AG20443 (cell line): ENCODE measurements around the gene RFX3.

Source experiments
- DNase-seq: peaks from one replicate; pipeline ENCODE4 v3.0.0; 2012; ENCODE audit warnings: low spot score, mixed read lengths

The RFX3 gene

GRCh38 chr9:3513265-3513818 lies 12.5 kb downstream of the RFX3 start:
- no peak for DNase-seq

GRCh38 chr9:3511551-3511950 lies 14.2 kb downstream of the RFX3 start:
- no peak for DNase-seq

DNA sequence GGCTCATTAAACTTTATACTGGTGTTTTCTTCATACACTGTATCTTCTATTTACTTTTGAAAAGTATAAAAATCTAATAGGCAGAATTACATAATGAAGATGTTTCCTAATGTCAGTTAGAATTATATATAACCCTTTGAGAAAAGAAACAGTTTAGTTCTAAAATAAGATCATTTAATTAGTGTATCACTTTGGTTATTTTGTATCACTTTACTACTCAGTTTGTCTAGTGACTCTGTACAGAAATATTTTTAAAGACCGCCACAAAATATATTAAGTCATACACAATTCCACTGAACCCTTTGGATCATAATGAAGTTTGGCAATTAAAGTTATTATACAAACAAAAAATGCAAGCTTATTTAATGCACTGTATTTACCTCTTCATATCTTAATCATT lies 15.0 kb downstream of the RFX3 start:
- DNase-seq, result no peak

GRCh38 chr9:3509926-3510325 lies 15.9 kb downstream of the RFX3 start:
- no peak for DNase-seq

GRCh38 chr9:3508521-3509291 lies 17.1 kb downstream of the RFX3 start:
- no peak for DNase-seq

- no peak for DNase-seq
These were observed 17.7 kb downstream of the RFX3 start for GRCh38 chr9:3508078-3508431.

DNA sequence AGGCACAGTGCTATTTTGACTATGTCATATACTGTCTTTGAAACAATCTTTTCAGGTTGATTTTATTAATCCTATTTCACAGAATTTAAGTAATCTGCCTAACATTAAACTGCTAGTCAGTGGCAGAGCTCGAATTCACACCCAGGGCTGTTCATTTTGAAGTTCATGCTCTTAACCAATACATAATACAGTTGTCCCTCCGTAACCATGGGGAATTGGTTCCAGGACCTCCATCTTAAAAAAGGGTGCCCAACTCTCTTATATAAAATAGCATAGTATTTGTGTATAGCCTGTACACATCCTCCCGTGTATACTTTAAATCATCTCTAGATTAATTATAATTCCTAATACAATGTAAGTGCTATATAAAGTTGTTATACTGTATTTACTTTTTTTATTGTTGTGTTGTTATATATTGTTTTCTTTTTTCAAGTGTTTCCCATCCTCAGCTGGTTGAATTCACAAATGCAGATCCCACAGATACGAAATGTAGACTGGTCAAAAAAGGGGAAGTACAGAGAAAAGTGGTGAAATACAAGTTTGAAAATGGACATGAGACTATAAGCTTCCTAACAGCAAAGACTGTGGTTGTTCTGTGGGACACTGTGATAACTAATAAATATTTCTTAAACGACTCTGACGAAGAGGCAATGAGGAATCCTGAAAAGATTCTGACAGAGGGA lies 18.3 kb downstream of the RFX3 start:
- DNase-seq, result no peak

DNA sequence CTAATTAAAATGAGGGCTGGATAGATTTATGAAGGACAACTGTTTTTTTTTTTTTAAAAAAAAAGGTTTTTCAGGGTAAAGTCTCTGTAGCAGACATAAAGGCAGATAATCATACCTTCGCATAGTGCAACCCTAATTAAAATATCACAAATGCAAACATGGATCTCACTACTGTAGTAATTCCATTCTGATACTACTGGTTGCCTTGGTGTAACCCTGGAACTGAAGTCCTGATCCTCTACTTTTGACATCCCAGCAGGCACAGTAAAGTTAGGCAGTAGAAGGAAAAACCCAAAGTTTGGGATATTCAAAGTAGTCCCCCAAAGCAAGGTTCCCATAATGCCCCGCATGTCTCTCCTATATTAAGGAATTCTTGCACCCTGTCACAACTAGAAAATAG lies 19.6 kb downstream of the RFX3 start:
- no peak for DNase-seq

DNA sequence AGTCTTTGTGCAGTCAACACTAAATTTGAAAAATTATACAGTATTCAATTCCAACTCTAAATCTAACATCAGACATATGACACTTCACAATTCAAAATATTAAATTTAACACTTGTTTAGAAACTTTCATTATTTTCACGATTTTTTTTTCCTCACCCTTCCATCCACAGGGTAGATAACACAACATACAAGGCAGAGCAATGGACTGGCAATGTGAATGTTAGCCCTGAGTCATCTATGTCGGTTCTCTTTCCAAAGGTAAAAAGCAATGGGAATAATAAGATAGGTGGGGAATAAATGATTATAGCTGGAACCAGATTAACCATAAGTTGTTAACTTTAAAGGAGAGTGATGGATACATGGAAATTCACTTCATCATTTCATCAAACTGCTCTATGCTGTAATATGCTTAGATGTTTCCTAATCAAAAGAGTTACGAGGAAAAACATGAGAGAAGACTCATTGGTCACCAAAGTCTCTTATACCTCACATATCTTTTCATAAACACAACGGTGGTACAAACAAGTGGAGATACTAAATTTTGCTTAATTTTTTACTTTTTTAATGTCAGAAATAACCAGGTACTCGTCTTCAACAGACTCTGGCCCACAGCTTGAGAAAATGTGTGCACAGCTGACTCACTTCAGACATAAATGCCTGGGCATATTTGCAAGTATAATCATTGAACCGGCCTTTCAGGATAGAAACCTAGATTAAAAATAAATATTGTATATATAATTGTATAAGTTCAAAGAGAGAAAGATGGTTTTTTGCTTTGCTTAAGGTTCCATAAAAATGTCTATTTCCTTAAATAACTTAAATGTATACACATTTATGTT lies 23.0 kb downstream of the RFX3 start:
- DNase-seq, result no peak

DNA sequence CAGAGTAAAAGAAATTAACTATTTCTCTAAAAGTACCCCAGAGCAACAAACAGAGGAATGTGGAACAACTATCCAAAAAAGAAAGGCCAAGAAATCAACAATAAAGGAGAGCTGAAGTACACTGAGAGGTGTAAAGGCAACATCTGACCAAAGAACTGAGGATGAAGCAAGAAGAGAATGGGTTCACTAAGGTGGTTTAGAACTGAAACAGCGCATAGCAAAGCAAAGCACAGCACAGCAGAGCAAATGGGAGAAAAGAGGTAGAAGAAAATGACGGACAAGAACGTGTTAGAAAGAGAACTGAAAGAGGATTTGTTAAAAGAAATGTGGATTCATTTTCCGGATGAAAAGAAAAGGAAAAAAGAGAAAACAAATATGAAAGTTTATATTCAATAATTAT lies 25.8 kb downstream of the RFX3 start:
- no peak for DNase-seq

DNA sequence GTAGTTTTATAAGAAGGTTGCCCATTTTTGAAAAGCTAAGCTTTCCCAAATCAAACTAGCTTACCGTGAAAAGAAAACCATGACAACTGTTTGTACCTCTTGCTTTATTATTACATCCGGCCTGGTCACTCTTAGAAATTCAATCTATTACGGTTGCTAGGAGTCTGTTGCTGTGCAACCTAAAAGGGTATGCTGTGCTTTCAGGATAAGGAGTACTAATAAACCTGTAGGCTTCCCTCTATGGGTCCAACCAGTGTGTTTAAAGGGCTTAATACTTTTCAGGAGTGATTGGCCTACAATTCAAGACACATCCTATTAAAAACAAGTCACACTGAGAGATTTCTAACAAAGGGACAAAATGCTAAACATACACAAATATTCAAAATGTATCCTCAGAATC lies 27.1 kb downstream of the RFX3 start:
- DNase-seq, result no peak

- DNase-seq, result no peak
These were observed 27.9 kb downstream of the RFX3 start for GRCh38 chr9:3497857-3498256.

DNA sequence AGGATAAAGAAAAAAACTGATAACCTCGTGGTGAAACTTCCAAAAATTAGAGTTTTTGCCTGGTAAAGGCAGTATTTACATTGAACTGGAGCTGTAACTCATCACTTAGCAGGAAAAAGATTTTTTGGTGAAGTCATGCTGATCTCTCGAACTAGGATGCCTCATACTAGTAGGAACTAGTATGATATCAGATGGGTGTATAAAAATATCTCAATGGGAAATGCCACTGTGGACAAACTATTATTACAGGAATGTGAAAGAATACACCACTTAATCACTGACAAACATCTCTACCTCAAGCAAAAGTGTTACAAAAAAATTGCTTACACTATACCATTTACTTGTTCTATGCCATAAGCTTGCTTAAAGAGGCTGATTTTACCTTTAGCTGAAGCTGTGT lies 28.4 kb downstream of the RFX3 start:
- DNase-seq, result peak; percentile 26

GRCh38 chr9:3495855-3496254 lies 29.9 kb downstream of the RFX3 start:
- no peak for DNase-seq

DNA sequence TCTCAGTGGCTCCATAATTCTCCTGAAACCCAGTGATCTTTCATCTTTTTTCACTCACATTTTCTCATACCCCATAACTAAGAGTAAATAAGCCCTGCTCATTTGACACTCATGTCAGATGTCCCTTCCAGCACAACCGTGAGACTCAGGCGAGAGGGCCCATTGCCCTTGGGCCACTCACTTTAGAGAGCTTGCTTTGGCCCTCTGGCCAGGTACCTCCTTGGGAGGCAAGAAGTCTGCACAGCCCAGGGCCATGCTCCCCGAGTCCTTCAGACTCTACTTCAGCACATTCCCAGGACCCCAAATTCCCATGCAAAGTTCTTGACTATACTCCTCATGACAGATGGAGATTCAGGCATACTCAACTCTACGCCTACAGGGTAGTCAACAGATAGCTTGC lies 33.6 kb downstream of the RFX3 start:
- DNase-seq, result no peak

DNA sequence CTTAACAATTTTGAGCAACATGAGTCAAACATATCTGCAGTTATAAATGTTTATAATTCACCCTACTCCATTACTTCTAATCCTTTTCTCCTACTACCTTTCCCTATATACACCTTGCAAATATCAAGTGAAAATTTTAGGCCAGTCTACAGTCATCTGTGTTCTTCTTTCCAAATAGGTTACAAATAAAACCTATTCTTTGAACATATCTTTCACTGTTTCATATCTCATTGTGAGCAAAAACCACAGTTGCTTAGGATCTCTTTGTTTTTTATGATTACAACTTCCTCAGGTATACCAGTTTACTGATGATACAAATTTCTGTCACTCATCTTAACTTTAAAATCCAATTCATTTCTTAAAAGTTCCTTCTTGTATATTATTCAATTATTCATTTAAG lies 34.4 kb downstream of the RFX3 start:
- DNase-seq, result no peak

GRCh38 chr9:3490957-3491356 lies 34.8 kb downstream of the RFX3 start:
- no peak for DNase-seq

GRCh38 chr9:3482578-3482977 lies 43.2 kb downstream of the RFX3 start:
- DNase-seq, result no peak

DNA sequence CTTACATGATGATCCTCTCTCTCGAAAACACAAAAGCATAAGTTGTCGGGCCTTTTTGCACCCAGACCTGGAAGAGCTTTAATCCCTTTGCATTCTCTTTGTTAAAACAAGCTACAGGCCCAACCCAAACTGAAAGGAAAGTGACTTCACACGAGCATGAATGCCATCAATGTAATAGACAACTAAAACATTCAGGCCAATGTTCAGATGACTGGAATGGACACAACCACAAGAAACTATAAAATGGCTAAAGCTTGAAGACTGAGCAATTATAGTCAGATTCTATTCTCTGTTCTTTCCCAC lies 45.5 kb downstream of the RFX3 start:
- no peak for DNase-seq

- DNase-seq, result no peak
These were observed 46.1 kb downstream of the RFX3 start for GRCh38 chr9:3479514-3480352.

- DNase-seq, result no peak
These were observed 47.2 kb downstream of the RFX3 start for GRCh38 chr9:3478549-3478953.

- DNase-seq, result no peak
These were observed 48.5 kb downstream of the RFX3 start for GRCh38 chr9:3477236-3477834.
